ENCODE data around the gene MPPED2.

DNA sequence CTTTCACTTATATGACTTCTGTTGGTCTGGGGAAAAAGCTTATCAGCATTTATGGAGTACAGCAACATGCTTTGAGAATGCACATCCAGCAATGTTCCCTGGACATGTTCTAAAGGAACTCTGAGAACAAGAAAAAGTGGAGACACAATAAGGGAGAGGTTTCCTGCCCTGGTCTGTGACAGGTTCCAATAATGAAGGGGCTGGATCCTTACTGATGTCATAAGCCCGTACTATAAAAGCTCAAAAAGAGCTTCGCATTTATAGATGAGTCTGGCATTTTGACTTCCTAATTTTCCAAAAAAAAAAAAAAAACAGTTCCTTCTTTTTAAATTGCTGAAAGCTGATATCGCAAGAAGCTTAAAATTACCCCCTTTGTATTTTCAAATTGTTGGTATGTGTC lies 129.1 kb downstream of the MPPED2 start:
- TF ChIP-seq TAF1 (IDR thresholded peaks at IDR 0.05; ENCODE audit: borderline replicate concordance, insufficient read depth, low read length) (no peak), POLR2AphosphoS5 (IDR thresholded peaks at IDR 0.05; ENCODE audit: low read depth, low read length) (no peak), SIN3A (IDR thresholded peaks at IDR 0.05; ENCODE audit: borderline replicate concordance, insufficient read depth, low read length) (no peak)
- TF ChIP-seq, protein P1, sequence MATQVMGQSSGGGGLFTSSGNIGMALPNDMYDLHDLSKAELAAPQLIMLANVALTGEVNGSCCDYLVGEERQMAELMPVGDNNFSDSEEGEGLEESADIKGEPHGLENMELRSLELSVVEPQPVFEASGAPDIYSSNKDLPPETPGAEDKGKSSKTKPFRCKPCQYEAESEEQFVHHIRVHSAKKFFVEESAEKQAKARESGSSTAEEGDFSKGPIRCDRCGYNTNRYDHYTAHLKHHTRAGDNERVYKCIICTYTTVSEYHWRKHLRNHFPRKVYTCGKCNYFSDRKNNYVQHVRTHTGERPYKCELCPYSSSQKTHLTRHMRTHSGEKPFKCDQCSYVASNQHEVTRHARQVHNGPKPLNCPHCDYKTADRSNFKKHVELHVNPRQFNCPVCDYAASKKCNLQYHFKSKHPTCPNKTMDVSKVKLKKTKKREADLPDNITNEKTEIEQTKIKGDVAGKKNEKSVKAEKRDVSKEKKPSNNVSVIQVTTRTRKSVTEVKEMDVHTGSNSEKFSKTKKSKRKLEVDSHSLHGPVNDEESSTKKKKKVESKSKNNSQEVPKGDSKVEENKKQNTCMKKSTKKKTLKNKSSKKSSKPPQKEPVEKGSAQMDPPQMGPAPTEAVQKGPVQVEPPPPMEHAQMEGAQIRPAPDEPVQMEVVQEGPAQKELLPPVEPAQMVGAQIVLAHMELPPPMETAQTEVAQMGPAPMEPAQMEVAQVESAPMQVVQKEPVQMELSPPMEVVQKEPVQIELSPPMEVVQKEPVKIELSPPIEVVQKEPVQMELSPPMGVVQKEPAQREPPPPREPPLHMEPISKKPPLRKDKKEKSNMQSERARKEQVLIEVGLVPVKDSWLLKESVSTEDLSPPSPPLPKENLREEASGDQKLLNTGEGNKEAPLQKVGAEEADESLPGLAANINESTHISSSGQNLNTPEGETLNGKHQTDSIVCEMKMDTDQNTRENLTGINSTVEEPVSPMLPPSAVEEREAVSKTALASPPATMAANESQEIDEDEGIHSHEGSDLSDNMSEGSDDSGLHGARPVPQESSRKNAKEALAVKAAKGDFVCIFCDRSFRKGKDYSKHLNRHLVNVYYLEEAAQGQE (IDR thresholded peaks at IDR 0.05; ENCODE audit: insufficient read depth in 1 of 2, low read depth in 2 of 2, low read length in 2 of 2): no peak

Measured in PFSK-1 (cell line).